Stimulated activated CD4-positive, alpha-beta T cell treated with anti-CD3 and anti-CD28 coated beads, Interleukin-12 subunit alpha, Interleukin-12 subunit beta, amount 100 ng/mL, for 48 hours (primary cell): ENCODE measurements around the gene ANKS1B.

Experiments used
- DNase-seq, 3 donors: peaks; one replicate each; pipeline ENCODE4 v3.0.0-alpha.2; 2020; ENCODE audit warnings: low read depth in 2 of 3, low spot score in 1 of 3

The ANKS1B gene

GRCh38 chr12:99960311-99960710, 24.4 kb downstream of the ANKS1B start:
- no peak for DNase-seq

- DNase-seq: no peak
Observed at GRCh38 chr12:99959549-99960170, 25.1 kb downstream of the ANKS1B start.

- DNase-seq: no peak
Observed at GRCh38 chr12:99957866-99958466, 26.8 kb downstream of the ANKS1B start.

GRCh38 chr12:99954724-99955123, 30.0 kb downstream of the ANKS1B start:
- no peak for DNase-seq

GRCh38 chr12:99948370-99948769, 36.4 kb downstream of the ANKS1B start:
- no peak for DNase-seq

- DNase-seq: no peak
Observed at GRCh38 chr12:99946131-99946530, 38.6 kb downstream of the ANKS1B start.

GRCh38 chr12:99935608-99936007, 49.1 kb downstream of the ANKS1B start:
- no peak for DNase-seq

- DNase-seq: no peak
Observed at GRCh38 chr12:99926511-99927169, 58.1 kb downstream of the ANKS1B start.

GRCh38 chr12:99920353-99920960, 64.3 kb downstream of the ANKS1B start:
- DNase-seq: no peak

GRCh38 chr12:99917711-99918402, 66.9 kb downstream of the ANKS1B start:
- no peak for DNase-seq

GRCh38 chr12:99916555-99916954, 68.2 kb downstream of the ANKS1B start:
- DNase-seq: no peak

GRCh38 chr12:99915251-99916082, 69.3 kb downstream of the ANKS1B start:
- DNase-seq: no peak

GRCh38 chr12:99914206-99914605, 70.5 kb downstream of the ANKS1B start:
- no peak for DNase-seq

- no peak for DNase-seq
Observed at GRCh38 chr12:99911967-99912366, 72.8 kb downstream of the ANKS1B start.

- no peak for DNase-seq
Observed at GRCh38 chr12:99911081-99911480, 73.7 kb downstream of the ANKS1B start.

- DNase-seq: no peak
Observed at GRCh38 chr12:99910342-99910741, 74.4 kb downstream of the ANKS1B start.

GRCh38 chr12:99906786-99907579, 77.8 kb downstream of the ANKS1B start:
- no peak for DNase-seq

GRCh38 chr12:99901181-99901580, 83.6 kb downstream of the ANKS1B start:
- no peak for DNase-seq

GRCh38 chr12:99898645-99899044, 86.1 kb downstream of the ANKS1B start:
- DNase-seq: no peak

GRCh38 chr12:99879439-99879838, 105.3 kb downstream of the ANKS1B start:
- DNase-seq: no peak
